ENCODE measurements around the gene MMAA.
"Not testable (repeated sequence)": the region's sequence is repeated elsewhere in the genome, so short reads cannot be mapped to it uniquely, and the experiment has no call there.

The MMAA gene

DNA sequence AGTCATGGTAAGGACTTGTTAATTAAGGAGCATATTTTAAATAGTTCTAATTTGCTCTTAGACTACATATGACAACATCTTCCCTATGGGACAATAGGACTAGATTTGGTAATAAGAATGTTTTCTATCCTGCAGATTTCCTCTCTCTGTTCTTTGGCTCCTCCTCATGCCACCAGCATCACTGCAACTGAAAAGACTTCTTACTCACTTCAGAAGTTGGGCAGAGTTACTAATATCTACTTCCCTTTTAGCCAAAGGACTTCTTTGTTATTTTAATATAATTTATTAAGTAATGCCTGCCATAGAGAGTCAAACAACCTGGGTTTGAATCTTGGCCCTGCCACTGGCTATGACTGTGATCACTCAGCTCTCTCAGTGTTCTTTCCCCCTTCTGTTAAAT is 16.4 kb downstream of the MMAA start:
- DNase-seq = no peak

DNA sequence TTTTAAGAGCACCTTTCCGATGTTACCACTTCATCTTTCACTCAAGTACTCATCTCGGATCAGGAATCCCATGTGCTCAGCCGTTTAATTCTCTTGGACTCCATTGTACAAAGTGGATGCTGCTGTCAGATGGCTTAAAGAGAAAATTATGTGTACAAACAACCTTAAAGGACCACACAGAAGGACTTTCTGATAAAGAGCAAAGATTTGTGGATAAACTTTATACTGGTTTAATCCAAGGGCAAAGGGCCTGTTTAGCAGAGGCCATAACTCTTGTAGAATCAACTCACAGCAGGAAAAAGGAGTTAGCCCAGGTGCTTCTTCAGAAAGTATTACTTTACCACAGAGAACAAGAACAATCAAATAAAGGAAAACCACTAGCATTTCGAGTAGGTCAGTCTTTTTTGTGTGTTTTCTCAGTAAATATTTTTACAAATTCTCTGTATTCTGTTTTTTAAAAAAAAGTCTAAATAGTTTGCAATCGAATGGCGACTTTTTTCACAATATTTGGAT is 20.1 kb downstream of the MMAA start:
- no peak for DNase-seq

DNA sequence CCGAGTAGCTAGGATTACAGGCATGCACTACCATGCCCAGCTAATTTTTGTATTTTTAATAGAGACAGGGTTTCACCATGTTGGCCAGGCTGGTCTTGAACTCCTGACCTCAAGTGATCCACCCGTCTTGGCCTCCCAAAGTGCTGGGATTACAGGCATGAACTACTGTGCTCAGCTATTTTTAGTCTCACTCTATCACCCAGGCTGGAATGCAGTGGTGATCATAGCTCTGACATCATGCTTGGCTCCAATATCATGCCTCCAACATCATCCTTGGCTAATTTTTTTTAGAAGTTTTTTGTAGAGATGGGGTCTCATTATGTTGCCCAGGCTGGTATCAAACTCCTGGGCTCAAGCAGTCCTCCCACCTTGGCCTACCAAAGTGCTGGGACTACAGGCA is 21.1 kb downstream of the MMAA start:
- not testable (repeated sequence) for DNase-seq

DNA sequence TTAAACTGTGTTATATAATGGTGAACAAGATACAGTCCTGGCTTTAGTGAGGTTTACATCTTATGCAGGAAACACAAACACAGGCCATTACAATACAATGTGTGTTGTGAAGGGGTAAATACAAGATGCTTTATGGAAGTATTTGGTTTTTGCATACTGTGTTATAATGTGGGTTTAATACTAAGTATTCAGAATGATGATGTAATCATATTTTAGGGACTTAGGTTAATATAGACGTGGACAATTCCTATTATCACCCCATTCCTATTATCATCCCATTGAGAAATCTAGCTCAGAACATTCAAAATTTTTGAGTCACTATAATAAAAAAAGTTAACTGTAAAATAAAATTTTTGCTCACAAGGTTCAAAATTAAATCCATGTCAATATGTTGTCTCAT is 24.1 kb downstream of the MMAA start:
- no peak for DNase-seq

DNA sequence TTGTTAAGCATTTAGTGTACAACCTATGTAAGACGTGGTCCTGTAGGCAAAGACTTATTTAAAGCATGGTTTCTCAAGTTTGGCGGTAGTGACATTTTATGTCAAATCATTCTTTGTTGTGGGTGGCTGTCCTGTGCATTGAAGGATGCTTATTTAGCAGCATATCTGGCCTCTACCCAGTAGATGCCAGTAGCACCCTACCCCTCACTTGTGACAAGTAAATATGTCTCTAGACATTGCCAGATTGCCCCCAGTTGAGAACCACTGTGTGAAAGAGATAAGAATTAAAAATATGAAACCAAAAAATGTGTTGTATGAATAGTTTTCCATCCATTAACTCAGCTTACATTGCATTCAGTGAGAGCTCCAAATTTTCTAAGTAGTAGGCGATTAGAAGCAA is 25.5 kb downstream of the MMAA start:
- DNase-seq = no peak

DNA sequence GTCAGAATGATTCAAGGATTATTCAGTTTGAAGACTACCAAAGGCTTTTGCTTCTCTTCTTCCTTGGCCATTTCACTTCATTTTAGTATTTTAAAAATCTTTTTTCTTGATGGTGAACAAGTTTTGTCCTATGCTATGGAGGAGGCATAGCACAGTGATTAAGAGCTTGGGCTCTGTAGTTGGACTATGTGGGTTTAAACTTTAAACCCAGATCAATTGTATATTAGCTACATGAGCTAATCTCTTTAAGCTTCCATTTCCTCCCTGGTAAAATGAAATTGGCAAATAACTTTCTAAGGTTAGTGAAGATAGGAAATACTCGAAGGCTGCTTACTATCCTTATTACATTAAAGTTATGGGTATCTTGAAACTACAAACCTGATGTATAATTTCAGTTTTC is 37.0 kb downstream of the MMAA start:
- DNase-seq = no peak

DNA sequence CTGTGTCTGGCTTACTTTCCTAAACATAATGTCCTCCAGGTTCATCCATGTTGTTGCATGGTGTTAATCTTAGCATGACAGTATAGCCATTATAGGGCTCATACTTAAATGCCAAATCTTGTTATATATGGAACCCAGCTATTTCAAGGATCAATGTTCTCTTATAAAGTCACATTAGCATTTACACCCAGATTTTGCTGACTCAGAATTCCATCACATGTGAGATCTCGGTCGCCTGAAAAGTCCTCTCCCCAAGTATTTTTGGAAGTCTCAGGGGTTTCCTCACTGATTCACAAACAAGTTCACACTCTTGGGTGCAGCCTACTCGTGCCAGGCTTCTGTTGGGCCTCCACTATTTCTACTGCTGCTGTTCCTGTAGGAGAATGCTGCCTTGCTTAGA is 40.9 kb downstream of the MMAA start:
- DNase-seq = no peak

DNA sequence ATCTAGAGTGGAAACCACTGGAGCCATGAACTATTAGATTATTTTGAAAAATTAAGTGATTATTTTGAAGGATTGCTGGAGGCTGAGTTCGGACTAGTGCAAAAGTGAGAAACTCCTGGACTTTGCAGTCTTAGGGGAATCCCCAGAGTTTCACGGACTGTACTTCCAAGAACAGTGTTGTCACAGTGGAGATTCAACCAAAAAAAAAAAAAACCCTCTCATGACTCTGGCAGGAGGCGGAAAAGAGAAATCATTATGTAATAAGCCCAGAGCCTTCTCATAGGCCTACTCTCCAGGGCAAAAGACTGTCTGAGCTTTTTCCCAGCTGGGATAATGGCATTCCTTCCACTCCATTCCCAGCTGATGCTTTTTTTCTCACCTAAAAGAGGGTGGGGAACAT is 44.0 kb downstream of the MMAA start:
- no peak for DNase-seq

DNA sequence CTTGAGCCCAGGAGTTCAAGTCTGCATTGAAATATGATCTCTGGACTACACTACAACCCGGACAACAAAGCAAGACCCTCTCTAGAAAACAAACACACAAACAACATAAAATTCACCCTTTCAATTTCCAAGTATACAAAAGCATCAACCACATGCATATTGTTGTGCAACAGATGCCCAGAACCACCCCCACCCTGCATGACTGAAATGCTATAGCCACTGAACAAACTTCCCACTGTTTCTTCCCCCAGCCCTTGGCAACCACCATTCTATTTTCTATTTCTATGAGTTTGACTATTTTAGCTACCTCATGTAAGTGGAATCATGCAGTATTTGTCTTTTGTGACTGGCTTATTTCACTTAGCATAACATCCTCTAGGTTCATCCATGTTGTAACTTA is 46.6 kb downstream of the MMAA start:
- DNase-seq = no peak

DNA sequence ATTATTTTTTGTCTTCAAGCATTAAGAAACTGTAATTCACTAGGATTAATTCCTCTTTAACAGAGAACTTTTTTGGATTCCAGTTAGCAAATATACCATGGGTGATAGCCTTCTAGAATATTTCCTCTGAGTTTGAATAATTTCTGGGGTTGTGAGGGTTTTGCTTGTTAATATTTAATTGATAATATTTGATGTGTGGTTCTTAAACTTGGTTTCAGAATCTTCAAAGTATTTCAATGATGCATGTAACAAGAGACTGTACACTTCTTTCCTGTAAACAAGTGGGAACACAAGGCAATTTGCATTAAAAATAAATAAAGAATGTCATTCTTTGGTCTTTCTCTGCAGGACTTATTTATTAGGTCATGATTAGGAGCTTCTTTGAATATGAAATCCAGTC is 51.2 kb downstream of the MMAA start:
- no peak for DNase-seq

DNA sequence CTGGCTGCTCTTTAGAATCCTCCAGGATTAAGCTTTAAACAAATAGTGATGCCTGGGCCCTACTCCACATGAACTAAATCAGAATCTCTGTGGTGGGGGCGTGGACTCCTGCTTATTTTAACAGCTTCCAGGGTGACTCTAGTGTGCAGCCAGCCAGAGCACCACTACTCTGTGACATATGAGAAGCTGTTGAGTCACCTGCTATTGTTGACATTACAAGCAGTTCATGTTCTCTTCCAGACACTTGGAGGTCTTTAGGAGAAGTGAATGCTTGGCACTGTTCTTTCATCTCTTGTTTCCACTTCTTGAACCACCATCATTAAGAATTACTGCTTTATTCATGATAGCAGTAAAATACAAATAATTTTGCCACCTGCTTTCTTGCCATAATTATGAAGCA is 60.3 kb downstream of the MMAA start:
- no peak for DNase-seq

DNA sequence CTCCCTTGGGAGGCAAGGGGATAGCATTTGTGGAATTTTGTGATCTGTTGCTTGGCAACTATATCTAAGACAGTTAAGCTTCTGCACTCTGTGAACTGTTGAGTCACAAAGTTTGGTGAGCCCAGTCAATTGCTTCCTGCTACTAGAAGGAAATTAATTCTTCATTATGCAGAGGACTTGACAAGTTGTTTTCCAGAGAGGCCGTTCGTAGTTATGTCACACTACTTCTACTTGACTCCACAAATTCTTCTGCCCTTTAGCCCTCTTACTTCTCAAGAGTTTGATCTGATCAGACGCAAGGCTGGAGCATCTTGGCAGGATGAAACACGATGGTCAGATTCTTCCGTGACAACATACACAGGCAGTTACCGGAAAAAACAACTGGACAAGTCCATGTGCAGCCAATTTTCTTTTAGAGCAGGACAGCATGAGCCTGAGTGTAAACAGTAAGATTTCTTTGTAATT is 60.8 kb downstream of the MMAA start, which contains the start of gene C4orf51:
C4orf51 (plus strand) TSS at position 156 of the 465 bp plus-strand sequence; CDS start at position 214, 58 bp downstream.
- no peak for DNase-seq

DNA sequence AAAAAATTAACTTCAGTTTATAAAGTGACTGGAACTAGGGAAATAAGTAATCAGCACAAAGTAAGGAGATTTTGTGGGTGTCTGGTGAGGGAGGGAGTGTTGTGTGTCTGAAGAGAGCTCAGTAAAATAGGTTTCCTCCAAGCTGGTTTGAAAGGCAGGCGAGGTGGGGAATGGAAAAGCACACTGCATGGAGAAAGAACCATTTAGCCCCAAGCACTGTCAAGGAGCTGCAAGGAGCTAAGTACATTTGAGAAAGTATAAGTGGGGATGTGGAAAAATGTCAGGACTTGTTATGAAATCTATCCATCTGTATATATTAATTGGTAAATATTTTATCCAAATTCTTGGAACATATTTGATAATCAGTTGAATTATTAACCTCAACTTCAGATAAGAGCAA is 61.7 kb downstream of the MMAA start:
- no peak for DNase-seq

DNA sequence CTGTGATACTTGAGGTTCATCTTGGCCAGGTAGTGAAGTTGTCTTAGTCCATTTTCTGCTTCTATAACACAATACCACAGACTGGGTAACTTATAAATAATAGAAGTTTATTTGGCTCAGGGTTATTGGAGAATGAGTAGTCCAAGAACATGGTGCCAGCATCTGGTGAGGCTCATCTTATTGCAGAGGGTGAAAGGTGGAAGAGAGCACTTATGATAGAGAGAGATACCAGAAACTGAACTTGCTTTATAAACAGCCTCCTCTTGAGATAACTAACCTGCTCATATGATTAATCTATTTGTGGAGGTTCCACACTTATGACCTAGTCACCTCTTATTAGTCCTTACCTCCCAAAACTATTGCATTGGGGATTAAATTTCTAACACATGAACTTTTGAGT is 62.3 kb downstream of the MMAA start:
- DNase-seq = no peak

DNA sequence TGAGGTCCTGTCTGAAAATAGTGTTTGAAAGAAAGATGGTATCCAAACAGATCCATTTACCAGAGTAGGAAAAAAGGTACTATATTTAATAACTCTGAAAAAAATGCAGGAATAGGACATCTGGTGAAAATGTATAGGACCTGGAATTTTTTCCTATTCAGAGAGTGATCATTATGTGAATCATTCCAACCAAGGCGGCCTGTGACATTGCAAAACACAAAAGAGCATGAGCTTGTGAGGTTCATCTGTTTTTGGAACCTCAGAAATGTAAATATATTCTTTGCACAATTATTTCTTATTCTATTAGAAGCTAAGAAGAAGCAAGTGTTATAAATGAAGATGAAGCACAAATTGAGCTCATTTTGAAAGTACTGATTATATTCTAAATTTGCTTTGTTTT is 62.8 kb downstream of the MMAA start:
- no peak for DNase-seq

DNA sequence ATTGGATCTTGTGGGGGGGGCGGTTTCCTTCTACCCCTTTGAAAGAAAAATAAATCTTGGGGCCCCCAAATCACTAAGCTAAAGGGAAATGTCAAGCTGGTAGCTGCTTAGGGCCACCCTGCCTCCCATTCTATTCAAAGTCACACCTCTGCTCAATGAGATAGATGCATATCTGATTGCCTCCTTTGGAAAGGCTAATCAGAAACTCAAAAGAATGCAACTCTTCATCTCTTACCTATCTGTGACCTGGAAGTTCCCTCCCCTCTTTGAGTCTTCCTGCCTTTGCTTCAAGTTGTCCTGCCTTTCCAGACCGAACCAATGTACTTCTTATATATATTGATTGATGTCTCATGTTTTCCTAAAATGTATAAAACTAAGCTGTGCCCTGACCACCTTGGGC is 67.8 kb downstream of the MMAA start:
- no peak for DNase-seq

DNA sequence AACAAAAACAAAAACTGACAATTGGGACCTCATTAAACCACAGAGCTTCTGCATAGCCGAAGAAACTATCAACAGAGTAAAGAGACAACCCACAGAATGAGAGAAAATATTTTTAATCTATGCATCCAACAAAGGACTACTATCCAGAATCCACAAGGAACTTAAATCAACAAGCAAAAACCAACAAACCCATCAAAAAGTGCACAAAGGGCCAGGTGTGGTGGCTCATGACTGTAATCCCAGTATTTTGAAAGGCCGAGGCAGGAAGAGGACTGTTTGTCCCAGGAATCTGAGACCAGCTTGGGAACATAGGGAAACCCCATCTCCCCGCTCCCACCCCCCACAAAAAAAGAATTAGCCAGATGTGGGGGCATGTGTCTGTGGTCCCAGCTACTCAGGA is 71.4 kb downstream of the MMAA start:
- no peak for DNase-seq

DNA sequence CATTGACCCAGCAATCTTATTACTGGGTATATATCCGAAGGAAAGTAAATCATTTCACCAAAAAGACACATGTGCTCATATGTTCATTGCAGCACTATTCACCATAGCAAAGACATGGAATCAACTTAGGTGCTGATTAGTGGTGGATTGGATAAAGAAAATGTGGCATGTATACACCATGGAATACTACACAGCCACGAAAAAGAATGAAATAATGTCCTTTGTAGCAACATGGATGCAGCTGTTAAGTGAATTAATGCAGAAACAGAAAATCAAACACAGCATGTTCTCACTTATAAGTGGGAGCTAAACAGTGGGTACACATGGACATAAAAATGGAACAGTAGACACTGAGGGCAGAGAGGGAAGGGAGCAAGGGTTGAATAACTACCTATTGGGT is 72.2 kb downstream of the MMAA start:
- not testable (repeated sequence) for DNase-seq

DNA sequence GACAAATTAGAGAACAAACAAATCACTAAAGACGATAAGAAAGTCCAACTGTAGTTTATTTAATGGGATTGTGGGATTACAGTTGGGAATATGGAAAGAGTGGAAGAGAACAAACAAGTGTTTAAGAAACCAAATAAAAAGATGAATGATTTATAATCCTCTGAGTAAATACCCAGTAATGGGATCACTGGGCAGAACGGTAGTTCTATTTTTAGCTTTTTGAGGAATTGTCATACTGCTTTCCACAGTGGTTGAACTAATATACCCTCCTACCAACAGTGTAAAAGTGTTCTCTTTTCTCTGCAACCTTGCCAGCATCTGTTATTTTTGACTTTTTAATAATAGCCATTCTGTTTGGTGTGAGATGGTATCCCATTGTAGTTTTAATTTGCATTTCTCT is 75.7 kb downstream of the MMAA start:
- DNase-seq = no peak

DNA sequence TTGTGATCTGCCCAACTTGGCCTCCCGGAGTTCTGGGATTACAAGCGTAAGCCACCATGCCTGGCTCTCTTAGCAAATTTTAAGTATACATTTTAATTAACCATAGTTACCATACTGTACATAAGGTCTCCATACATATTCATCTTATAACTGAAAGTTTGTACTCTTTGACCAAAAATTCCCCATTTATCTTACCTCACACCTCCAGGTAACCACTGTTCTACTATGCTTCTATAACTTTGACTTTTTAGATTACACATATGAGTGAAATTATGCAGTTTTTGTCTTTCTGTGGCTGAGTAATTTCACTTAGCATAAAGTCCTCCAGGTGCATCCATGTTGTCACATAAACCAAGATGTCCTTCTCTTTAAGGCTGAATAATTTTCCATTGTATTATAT is 78.1 kb downstream of the MMAA start:
- DNase-seq = no peak

DNA sequence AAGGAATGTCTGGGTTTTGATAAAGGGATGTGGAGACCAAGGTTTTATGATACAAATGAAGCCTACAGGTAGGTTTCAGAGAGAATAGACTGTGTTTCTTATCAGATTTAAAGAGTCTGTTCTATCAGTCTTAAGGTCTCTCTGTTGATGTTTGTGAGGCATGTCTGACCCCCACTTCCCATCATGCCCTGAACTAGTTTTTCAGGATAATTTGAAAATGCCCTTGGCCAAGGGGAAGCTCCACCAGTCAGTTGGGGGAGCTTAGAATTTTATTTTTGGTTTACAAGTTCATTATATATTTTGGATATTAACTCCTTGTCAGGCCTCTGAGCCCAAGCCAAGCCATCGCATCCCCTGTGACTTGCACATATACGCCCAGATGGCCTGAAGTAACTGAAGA is 79.3 kb downstream of the MMAA start:
- DNase-seq = no peak

DNA sequence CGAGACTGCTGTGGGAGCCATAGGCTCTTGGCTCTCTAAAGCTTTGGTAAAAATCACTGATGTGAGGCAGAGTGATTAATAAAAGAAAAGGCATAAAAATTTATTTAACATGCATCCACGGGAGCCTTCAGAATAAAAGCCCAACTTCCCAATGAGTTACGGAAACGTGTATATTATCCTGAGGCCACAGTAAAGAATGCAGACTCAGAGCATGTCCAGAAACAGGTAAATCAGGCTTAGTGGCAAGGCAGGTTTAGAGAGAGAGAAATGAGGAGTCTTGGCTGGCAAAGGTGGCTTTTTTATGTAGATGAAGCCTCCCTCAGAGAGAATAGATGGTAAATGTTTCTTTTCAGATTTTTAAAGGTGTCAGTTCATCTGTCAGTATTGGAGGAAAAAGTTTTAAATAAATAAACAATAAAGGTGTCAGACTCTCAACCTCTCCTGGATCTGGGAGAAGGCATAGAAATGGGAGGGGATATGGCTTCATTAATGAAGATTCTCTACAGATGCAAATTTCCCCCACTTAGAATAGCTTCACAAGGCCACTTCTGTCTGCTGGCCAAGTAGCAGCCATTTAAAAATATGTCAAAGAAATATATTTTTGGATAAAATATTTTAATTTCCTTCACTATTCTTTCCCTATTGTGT is 84.8 kb downstream of the MMAA start:
- no peak for DNase-seq

DNA sequence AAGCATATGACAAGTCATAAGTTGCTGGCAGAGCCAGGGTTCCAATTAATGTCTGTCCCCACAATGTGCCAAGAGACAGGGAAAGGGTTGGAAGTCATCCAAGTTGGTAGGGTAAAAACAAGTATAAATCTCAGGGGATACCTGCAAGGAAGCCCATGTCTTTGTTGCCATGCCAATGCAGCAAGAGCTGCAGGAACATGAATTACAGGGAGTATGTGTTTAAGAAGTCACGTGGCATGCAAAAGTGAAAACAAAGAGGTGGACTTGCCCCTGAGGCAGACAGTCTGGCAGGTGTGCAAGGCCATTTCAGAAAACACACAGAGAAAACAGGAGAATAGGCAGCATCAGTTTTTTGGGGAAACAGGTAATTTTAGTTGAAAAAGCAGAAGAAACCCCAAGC is 90.2 kb downstream of the MMAA start:
- DNase-seq = no peak
